Left colon (tissue), 2 donors: Measurements from ENCODE around the gene CLDN20. TPM values are rescaled to one million over a fixed set of nuclear protein-coding genes. Genes with fewer than 3 reads are reported as not detected.

Experiments used
- ATAC-seq: fragments of 200-7000 bp; cut with Tn5 transposase; one replicate; pipeline ENCODE4 v1.9.1; 2020; ENCODE audit warnings: mild to moderate bottlenecking, moderate library complexity
- DNase-seq, 2 donors: peaks; one replicate each; pipeline ENCODE4 v3.0.0-alpha.2; 2020
- intact Hi-C, 2 donors: fragments of 100-400 bp; cut with DNase I in 1 of 2; cut with micrococcal nuclease in 1 of 2; formaldehyde crosslinking; loops; one replicate each; pipeline versions ENCODE4 v1.11.2 to v1.14.0; 2022; cut with DNase I, micrococcal nuclease
- total RNA-seq, 2 donors: library from RNA; stranded (reverse); fragmentation: NEBNext Ultra II Directional; extraction: Animal tissue kit (Norgen Biotek cat#: 25700); gene quantifications; one replicate each; pipeline ENCODE4 v1.2.1, GENCODE V29; 2021
- donor health status: DM: no; HTN: no; CAD: no.
- donor health status: DM: yes; HTN: yes; CAD: no.

CLDN20 gene
- total RNA-seq, 2 donors from 2014 or later = not detected

- DNase-seq (no peak), ATAC-seq (no peak)
- intact Hi-C loops = no loop called here
Measured at GRCh38 chr6:155240905-155241600, 22.8 kb upstream of the CLDN20 start.

GRCh38 chr6:155241966-155242365 lies 21.8 kb upstream of the CLDN20 start:
- no peak for ATAC-seq
- no peak for DNase-seq
- intact Hi-C loops = no loop called here

GRCh38 chr6:155244434-155244833 lies 19.4 kb upstream of the CLDN20 start:
- DNase-seq (no peak), ATAC-seq (no peak)
- intact Hi-C loops = no loop called here

GRCh38 chr6:155245193-155245592 lies 18.6 kb upstream of the CLDN20 start:
- DNase-seq (no peak), ATAC-seq (no peak)
- intact Hi-C loops = no loop called here

GRCh38 chr6:155245831-155246230 lies 18.0 kb upstream of the CLDN20 start:
- intact Hi-C loops = no loop called here
- no peak for DNase-seq
- ATAC-seq = no peak

- intact Hi-C loops = no loop called here
- no peak for DNase-seq
- no peak for ATAC-seq
Measured at GRCh38 chr6:155246825-155247224, 17.0 kb upstream of the CLDN20 start.

GRCh38 chr6:155247618-155248007 lies 16.2 kb upstream of the CLDN20 start:
- DNase-seq = no peak
- intact Hi-C loops = loop anchor here in 1 of 2 donors (2.0 kb wide), 1 partner anchor 73 kb away; no protein-coding TSS in a partner anchor
- no peak for ATAC-seq

GRCh38 chr6:155248008-155249001 lies 15.5 kb upstream of the CLDN20 start:
- ATAC-seq (peak; percentile 58), DNase-seq (peak; percentile 30 to 33)
- intact Hi-C loops = loop anchor here in 1 of 2 donors (2.0 kb wide), 1 partner anchor 74 kb away; no protein-coding TSS in a partner anchor

- DNase-seq = no peak
- intact Hi-C loops = loop anchor here in 1 of 2 donors (10.0 kb wide), 1 partner anchor 316 kb away; no protein-coding TSS in a partner anchor
- ATAC-seq = no peak
Measured at GRCh38 chr6:155250701-155251381, 13.0 kb upstream of the CLDN20 start.

GRCh38 chr6:155252581-155252980 lies 11.2 kb upstream of the CLDN20 start:
- intact Hi-C loops = loop anchor here in 1 of 2 donors (10.0 kb wide), 1 partner anchor 318 kb away; no protein-coding TSS in a partner anchor

GRCh38 chr6:155253337-155253736 lies 10.5 kb upstream of the CLDN20 start:
- DNase-seq (no peak), ATAC-seq (no peak)
- intact Hi-C loops = loop anchor here in 1 of 2 donors (10.0 kb wide), 1 partner anchor 319 kb away; no protein-coding TSS in a partner anchor

More at GRCh38 chr6:155252581-155252980, 11.2 kb upstream of the CLDN20 start:
- ATAC-seq (no peak), DNase-seq (no peak)

GRCh38 chr6:155254139-155254538 lies 9.7 kb upstream of the CLDN20 start:
- DNase-seq (no peak), ATAC-seq (no peak)
- intact Hi-C loops = loop anchor here in 1 of 2 donors (10.0 kb wide), 1 partner anchor 319 kb away; no protein-coding TSS in a partner anchor

- DNase-seq (no peak), ATAC-seq (no peak)
- intact Hi-C loops = loop anchor here in 1 of 2 donors (10.0 kb wide), 1 partner anchor 321 kb away; no protein-coding TSS in a partner anchor
Measured at GRCh38 chr6:155256122-155256795, 7.6 kb upstream of the CLDN20 start.

- intact Hi-C loops = loop anchor here in 1 of 2 donors (10.0 kb wide), 1 partner anchor 323 kb away; no protein-coding TSS in a partner anchor
- no peak for ATAC-seq
Measured at GRCh38 chr6:155257796-155258195, 6.0 kb upstream of the CLDN20 start.

GRCh38 chr6:155259204-155259603 lies 4.6 kb upstream of the CLDN20 start:
- ATAC-seq (no peak), DNase-seq (no peak)
- intact Hi-C loops = loop anchor here in 1 of 2 donors (10.0 kb wide), 1 partner anchor 324 kb away; no protein-coding TSS in a partner anchor

More at GRCh38 chr6:155257796-155258195, 6.0 kb upstream of the CLDN20 start:
- DNase-seq = no peak

- DNase-seq (no peak), ATAC-seq (no peak)
- intact Hi-C loops = loop anchor here in 1 of 2 donors (10.0 kb wide), 1 partner anchor 325 kb away; no protein-coding TSS in a partner anchor
Measured at GRCh38 chr6:155259897-155260296, 3.9 kb upstream of the CLDN20 start.

- DNase-seq (no peak), ATAC-seq (no peak)
- intact Hi-C loops = no loop called here
Measured at GRCh38 chr6:155260686-155261085, 3.1 kb upstream of the CLDN20 start.
